Measurements from ENCODE around the gene SMARCA2.

- no peak for TF ChIP-seq CTCF (IDR thresholded peaks at IDR 0.05; ENCODE audit: low read depth, low read length)
- no peak for TF ChIP-seq EZH2phosphoT487 (IDR thresholded peaks at IDR 0.05; ENCODE audit: low read depth)
Measured at GRCh38 chr9:2065704-2066103, 50.6 kb downstream of the SMARCA2 start.

All from OCI-LY3 (cell line).